ENCODE results near the gene ATRNL1. TPM values are rescaled to one million over a fixed set of nuclear protein-coding genes. Genes with fewer than 3 reads are reported as not detected.
A peak's percentile ranks its signal among the peaks of the same experiment; 100 is the strongest.

Gene ATRNL1
- total RNA-seq, 4 donors from 2014 or later = 137 to 431 (median 202) TPM

DNA sequence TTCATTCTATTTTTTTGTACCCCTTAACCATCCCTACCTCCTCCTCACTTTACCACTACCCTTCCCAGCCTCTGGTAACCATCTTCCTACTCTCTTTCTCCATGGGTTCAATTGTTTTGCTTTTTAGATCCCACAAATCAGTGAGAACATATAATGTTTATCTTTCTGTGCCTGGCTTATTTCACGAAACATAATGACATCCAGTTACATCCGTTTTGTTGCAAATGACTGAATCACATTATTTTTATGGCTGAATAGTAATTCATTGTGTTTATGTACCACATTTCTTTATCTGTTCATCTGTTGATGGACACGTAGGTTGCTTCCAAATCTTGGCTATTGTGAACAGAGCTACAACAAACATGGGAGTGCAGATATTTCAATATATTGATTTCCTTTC lies 24.1 kb downstream of the ATRNL1 start:
- H3K27me3 ChIP-seq = no peaks in the 10 kb centered on the region
- H3K4me3 ChIP-seq = no peak overlapping the region
- no peak for DNase-seq
- no peaks in the 10 kb centered on the region for H3K9me3 ChIP-seq
- peak overlapping the region in 1 of 2 donors; percentile 16 for H3K27ac ChIP-seq
- intact Hi-C loops (cut with DNase I; ENCODE audit: low total_unique reads) = no loop called here
- TF ChIP-seq, protein P1, sequence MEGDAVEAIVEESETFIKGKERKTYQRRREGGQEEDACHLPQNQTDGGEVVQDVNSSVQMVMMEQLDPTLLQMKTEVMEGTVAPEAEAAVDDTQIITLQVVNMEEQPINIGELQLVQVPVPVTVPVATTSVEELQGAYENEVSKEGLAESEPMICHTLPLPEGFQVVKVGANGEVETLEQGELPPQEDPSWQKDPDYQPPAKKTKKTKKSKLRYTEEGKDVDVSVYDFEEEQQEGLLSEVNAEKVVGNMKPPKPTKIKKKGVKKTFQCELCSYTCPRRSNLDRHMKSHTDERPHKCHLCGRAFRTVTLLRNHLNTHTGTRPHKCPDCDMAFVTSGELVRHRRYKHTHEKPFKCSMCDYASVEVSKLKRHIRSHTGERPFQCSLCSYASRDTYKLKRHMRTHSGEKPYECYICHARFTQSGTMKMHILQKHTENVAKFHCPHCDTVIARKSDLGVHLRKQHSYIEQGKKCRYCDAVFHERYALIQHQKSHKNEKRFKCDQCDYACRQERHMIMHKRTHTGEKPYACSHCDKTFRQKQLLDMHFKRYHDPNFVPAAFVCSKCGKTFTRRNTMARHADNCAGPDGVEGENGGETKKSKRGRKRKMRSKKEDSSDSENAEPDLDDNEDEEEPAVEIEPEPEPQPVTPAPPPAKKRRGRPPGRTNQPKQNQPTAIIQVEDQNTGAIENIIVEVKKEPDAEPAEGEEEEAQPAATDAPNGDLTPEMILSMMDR (IDR thresholded peaks at IDR 0.05) = no peak
- TF ChIP-seq POLR2A (IDR thresholded peaks at IDR 0.05) = no peak
- no peaks in the 10 kb centered on the region for H3K4me1 ChIP-seq
- H3K36me3 ChIP-seq = no peaks in the 10 kb centered on the region

DNA sequence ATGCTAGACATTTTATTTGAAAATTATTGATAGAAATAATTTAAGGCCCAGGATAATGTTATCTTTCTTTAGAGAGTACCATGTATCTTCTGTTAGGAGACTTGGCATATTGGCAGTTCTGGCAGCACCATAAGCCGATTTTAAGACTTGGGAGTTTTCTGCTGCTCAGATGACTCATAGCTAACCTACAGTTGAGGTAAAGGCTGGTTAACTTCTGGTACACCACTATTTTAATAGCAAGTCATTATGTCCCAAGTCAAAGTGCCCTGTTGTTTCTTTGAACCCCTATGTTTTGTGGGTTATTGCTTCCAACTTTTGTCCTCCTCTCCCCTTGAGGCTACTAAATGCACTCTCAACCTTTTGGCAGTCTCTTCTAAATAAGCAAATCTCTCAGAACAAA lies 25.2 kb downstream of the ATRNL1 start:
- H3K4me3 ChIP-seq = no peak overlapping the region
- no peak for TF ChIP-seq POLR2A (IDR thresholded peaks at IDR 0.05)
- TF ChIP-seq, protein P1 (IDR thresholded peaks at IDR 0.05) = no peak
- H3K27me3 ChIP-seq = no peaks in the 10 kb centered on the region
- intact Hi-C loops (cut with DNase I; ENCODE audit: low total_unique reads) = no loop called here
- no peak for DNase-seq
- H3K9me3 ChIP-seq = no peaks in the 10 kb centered on the region
- H3K27ac ChIP-seq = peak overlapping the region in 1 of 2 donors; percentile 16
- H3K36me3 ChIP-seq = no peaks in the 10 kb centered on the region
- H3K4me1 ChIP-seq = no peaks in the 10 kb centered on the region

DNA sequence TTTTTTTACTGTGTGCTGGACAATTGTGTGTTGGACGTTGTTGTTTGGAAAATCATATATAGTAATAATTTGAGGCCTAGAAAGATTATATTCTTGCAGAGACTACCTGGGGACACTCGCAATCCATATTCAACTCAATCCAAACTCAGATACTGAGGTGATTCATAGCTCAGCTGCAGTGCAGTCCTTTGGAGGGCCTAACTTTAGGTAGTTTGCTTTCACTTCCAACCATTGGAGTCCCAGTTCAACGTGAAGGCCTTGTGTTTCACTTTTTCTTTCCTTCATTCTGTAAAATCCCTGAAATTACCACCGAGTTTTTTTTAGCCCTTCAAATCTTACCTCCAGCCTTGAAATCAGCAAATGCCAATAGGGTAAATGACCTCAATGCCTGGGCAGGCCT lies 32.3 kb downstream of the ATRNL1 start:
- Histone ChIP-seq H3K36me3 (no peaks in the 10 kb centered on the region), H3K4me3 (no peak overlapping the region), H3K9me3 (no peaks in the 10 kb centered on the region), H3K27me3 (peaks cover 0 to 3% of the 10 kb centered on the region in 2 donors), H3K4me1 (no peaks in the 10 kb centered on the region), H3K27ac (no peak overlapping the region)
- intact Hi-C loops (cut with DNase I; ENCODE audit: low total_unique reads) = loop anchor here (10.0 kb wide), 1 partner anchor 251 kb away; no protein-coding TSS in a partner anchor
- no peak for TF ChIP-seq POLR2A (IDR thresholded peaks at IDR 0.05)
- TF ChIP-seq, protein P1 (IDR thresholded peaks at IDR 0.05) = no peak
- DNase-seq = no peak

DNA sequence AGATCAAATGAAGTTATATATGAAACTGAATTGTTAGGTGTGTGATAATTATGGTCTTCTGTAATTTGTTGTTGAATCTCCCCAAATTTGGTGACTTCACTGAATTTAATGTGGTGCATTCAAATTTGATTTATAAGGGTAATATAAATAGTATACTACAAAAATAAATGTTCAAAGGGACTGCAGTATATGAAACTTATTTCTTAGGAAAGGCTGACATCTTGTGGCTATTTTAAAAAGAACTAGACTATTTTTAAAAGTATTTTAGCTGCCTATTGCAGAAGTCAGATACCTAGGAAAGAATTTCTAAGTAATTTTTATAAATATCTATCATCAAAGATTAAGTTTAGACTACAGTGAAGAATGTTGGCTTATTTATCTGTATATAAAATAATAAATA lies 36.6 kb downstream of the ATRNL1 start:
- H3K9me3 ChIP-seq = no peaks in the 10 kb centered on the region
- no peak for DNase-seq
- intact Hi-C loops (cut with DNase I; ENCODE audit: low total_unique reads) = loop anchor here (10.0 kb wide), 1 partner anchor 255 kb away; no protein-coding TSS in a partner anchor
- H3K4me3 ChIP-seq = no peak overlapping the region
- no peaks in the 10 kb centered on the region for H3K4me1 ChIP-seq
- no peaks in the 10 kb centered on the region for H3K36me3 ChIP-seq
- H3K27me3 ChIP-seq = peaks cover 0 to 3% of the 10 kb centered on the region in 2 donors
- H3K27ac ChIP-seq = no peak overlapping the region
- no peak for TF ChIP-seq POLR2A (IDR thresholded peaks at IDR 0.05)
- TF ChIP-seq, protein P1 (IDR thresholded peaks at IDR 0.05) = peak; percentile 26 to 50 (median 42)

DNA sequence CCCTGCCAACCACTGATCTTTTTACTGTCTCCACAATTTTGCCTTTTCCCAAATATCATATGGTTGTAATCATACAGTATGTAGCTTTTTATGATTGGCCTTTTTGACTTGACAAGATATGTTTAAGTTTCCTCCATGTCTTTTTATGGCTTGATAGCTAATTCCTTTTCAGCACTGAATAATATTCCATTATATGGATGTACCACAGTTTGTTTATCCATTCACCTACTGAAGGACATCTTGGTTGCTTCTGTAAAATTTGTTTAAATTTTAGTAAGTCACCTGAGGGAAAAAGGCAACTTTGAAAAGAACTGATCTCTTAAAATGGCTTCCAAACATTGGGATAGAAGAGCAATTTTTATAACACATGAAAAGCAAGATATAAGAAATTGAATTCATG lies 43.5 kb downstream of the ATRNL1 start:
- no peak overlapping the region for H3K4me3 ChIP-seq
- H3K27ac ChIP-seq = no peak overlapping the region
- no peaks in the 10 kb centered on the region for H3K36me3 ChIP-seq
- no peaks in the 10 kb centered on the region for H3K4me1 ChIP-seq
- no peaks in the 10 kb centered on the region for H3K9me3 ChIP-seq
- no peaks in the 10 kb centered on the region for H3K27me3 ChIP-seq
- no peak for DNase-seq
- intact Hi-C loops (cut with DNase I; ENCODE audit: low total_unique reads) = no loop called here
- TF ChIP-seq, protein P1 (IDR thresholded peaks at IDR 0.05) = no peak
- no peak for TF ChIP-seq POLR2A (IDR thresholded peaks at IDR 0.05)
